ENCODE results near the gene REEP5. TPM values are rescaled to one million over a fixed set of nuclear protein-coding genes. Genes with fewer than 3 reads are reported as not detected.

REEP5 gene
- total RNA-seq, 1 experiment from 2014 or later: 85.2 TPM

DNA sequence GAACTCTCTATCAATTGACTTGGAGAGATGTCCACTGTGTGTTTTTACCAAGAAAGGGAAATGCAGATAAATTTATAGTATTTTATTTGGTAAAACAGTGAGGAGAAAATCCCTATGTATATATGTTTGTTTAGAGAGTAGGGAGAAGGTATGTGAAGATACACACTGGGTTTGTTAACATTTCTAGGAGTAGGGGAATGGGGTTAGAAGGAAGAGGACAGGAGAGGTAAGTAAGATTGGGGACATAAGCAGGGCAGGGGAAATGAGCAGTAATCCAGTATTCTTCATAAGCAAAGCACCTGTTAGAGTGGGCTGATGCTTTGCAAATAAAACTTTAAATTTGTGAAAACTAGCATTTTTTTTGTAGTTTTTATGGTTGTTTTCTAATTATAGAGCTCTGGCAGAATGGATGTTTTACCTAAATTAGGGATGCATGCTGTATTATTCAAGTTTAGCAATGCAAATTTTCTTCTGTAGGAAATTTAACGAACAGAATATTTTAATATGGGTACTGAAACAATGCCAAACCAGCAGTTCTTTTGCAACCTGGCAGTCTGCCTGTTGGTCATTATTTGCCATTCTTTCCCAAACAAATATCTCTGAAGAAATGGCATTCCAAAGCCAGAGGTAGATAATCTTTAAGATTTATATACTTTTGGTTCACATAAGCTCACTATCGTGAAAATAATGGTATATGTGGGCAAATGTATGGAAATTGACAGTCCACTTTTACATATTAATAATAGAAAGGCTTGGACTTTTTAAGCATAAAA lies 35.2 kb upstream of the REEP5 start:
- H3K9ac ChIP-seq (ENCODE audit: low read length): no peak overlapping the region
- H3K4me2 ChIP-seq (ENCODE audit: low read length): peak overlapping the region; percentile 79
- TF ChIP-seq EZH2 (IDR thresholded peaks at IDR 0.05; ENCODE audit: low read length, unreplicated experiment): no peak
- TF ChIP-seq, protein P1, sequence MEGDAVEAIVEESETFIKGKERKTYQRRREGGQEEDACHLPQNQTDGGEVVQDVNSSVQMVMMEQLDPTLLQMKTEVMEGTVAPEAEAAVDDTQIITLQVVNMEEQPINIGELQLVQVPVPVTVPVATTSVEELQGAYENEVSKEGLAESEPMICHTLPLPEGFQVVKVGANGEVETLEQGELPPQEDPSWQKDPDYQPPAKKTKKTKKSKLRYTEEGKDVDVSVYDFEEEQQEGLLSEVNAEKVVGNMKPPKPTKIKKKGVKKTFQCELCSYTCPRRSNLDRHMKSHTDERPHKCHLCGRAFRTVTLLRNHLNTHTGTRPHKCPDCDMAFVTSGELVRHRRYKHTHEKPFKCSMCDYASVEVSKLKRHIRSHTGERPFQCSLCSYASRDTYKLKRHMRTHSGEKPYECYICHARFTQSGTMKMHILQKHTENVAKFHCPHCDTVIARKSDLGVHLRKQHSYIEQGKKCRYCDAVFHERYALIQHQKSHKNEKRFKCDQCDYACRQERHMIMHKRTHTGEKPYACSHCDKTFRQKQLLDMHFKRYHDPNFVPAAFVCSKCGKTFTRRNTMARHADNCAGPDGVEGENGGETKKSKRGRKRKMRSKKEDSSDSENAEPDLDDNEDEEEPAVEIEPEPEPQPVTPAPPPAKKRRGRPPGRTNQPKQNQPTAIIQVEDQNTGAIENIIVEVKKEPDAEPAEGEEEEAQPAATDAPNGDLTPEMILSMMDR (conservative IDR thresholded peaks at IDR 0.05; ENCODE audit: low read depth, low read length): no peak
- no peak for TF ChIP-seq EZH2phosphoT487 (IDR thresholded peaks at IDR 0.05; ENCODE audit: borderline replicate concordance, low read length)
- DNase-seq: peak; percentile 67
- ChIA-PET CTCF (no interaction called here), POLR2A (ENCODE audit: unreplicated experiment) (no interaction called here)
- H4K20me1 ChIP-seq (ENCODE audit: low read length): no peaks in the 10 kb centered on the region
- H3K79me2 ChIP-seq (ENCODE audit: low read length): no peaks in the 10 kb centered on the region
- H2AFZ ChIP-seq (ENCODE audit: low read length): no peak overlapping the region
- no peaks in the 10 kb centered on the region for H3K9me2 ChIP-seq (replicated peaks; ENCODE audit: low read length)
- ATAC-seq: no peak
- BruUV-seq (replicated peaks): no TSS peak
- no peaks in the 10 kb centered on the region for H3K9me3 ChIP-seq (ENCODE audit: low read length)
- H3K36me3 ChIP-seq (ENCODE audit: low read depth, low read length): no peaks in the 10 kb centered on the region
- H3F3A ChIP-seq (ENCODE audit: low read length, unreplicated experiment): peaks cover 12% of the 10 kb centered on the region
- H3K4me1 ChIP-seq (ENCODE audit: insufficient read depth, low read length): peaks cover 45% of the 10 kb centered on the region
- intact Hi-C loops (cut with micrococcal nuclease): loop anchor here (2.0 kb wide), 1 partner anchor 20 kb away; no protein-coding TSS in a partner anchor
- H3K27ac ChIP-seq (ENCODE audit: low read length): peak overlapping the region; percentile 83
- no peaks in the 10 kb centered on the region for H3K27me3 ChIP-seq (ENCODE audit: low read length)
- H3K4me3 ChIP-seq (ENCODE audit: low read length): peak overlapping the region; percentile 48; the same call in 1 of the 2 replicates

DNA sequence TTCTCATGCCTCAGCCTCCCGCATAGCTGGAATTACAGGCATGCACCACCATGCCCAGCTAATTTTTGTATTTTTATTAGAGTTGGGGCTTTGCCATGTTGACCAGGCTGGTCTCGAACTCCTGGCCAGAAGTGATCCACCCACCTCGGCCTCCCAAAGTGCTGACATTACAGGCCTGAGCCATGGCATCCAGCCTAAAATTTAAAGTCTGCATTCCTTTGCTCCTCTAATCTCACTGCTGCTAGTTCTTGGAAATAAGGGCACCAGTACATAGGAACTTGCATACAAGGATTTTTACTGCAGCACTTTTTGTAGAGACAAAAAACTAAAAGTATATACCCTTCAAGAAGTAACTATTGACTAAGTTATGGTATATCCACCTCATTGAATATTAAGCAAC lies 34.6 kb upstream of the REEP5 start:
- no peaks in the 10 kb centered on the region for H3K79me2 ChIP-seq (ENCODE audit: low read length)
- peaks cover 12% of the 10 kb centered on the region for H3F3A ChIP-seq (ENCODE audit: low read length, unreplicated experiment)
- H4K20me1 ChIP-seq (ENCODE audit: low read length): no peaks in the 10 kb centered on the region
- H3K36me3 ChIP-seq (ENCODE audit: low read depth, low read length): no peaks in the 10 kb centered on the region
- H3K4me3 ChIP-seq (ENCODE audit: low read length): no peak overlapping the region
- no peak overlapping the region for H3K4me2 ChIP-seq (ENCODE audit: low read length)
- no peak overlapping the region for H2AFZ ChIP-seq (ENCODE audit: low read length)
- TF ChIP-seq EZH2phosphoT487 (IDR thresholded peaks at IDR 0.05; ENCODE audit: borderline replicate concordance, low read length) (no peak), EZH2 (IDR thresholded peaks at IDR 0.05; ENCODE audit: low read length, unreplicated experiment) (no peak)
- TF ChIP-seq, protein P1 (conservative IDR thresholded peaks at IDR 0.05; ENCODE audit: low read depth, low read length): no peak
- H3K9me2 ChIP-seq (replicated peaks; ENCODE audit: low read length): no peaks in the 10 kb centered on the region
- intact Hi-C loops (cut with micrococcal nuclease): loop anchor here (2.0 kb wide), 1 partner anchor 20 kb away; no protein-coding TSS in a partner anchor
- no peaks in the 10 kb centered on the region for H3K9me3 ChIP-seq (ENCODE audit: low read length)
- H3K4me1 ChIP-seq (ENCODE audit: insufficient read depth, low read length): peaks cover 45% of the 10 kb centered on the region
- no peak overlapping the region for H3K27ac ChIP-seq (ENCODE audit: low read length)
- ChIA-PET CTCF (no interaction called here), POLR2A (ENCODE audit: unreplicated experiment) (no interaction called here)
- H3K9ac ChIP-seq (ENCODE audit: low read length): no peak overlapping the region
- DNase-seq (no peak), ATAC-seq (no peak)
- H3K27me3 ChIP-seq (ENCODE audit: low read length): no peaks in the 10 kb centered on the region
- no TSS peak for BruUV-seq (replicated peaks)

DNA sequence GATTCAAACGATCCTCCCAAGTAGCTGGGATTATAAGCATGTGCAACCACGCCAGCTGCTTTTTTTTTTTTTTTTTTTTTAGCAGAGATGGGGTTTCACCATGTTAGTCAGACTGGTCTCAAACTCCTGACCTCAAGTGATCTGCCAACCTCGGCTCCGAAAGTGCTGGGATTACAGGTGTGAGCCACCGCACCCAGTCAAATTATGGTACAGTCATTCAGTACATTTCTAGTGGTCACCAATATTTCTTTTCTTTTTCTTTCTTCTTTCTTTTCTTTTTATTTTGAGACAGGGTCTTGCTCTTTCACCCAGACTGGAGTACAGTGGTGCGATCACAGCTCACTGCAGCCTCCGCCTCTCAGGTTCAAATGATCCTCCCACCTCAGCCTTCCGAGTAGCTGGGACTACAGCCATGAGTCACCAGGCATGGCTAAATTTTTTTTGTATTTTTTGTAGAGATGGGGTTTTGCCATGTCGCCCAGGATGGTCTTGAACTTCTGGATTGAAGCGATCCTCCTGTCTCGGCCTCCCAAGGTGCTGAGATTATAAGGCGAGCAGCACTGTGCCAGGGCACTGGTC lies 29.2 kb upstream of the REEP5 start:
- no peaks in the 10 kb centered on the region for H3K27me3 ChIP-seq (ENCODE audit: low read length)
- TF ChIP-seq EZH2phosphoT487 (IDR thresholded peaks at IDR 0.05; ENCODE audit: borderline replicate concordance, low read length) (no peak), EZH2 (IDR thresholded peaks at IDR 0.05; ENCODE audit: low read length, unreplicated experiment) (no peak)
- TF ChIP-seq, protein P1 (conservative IDR thresholded peaks at IDR 0.05; ENCODE audit: low read depth, low read length): no peak
- intact Hi-C loops (cut with micrococcal nuclease): no loop called here
- no peak for DNase-seq
- H3K4me3 ChIP-seq (ENCODE audit: low read length): no peak overlapping the region
- no peaks in the 10 kb centered on the region for H3K79me2 ChIP-seq (ENCODE audit: low read length)
- no TSS peak for BruUV-seq (replicated peaks)
- H3K27ac ChIP-seq (ENCODE audit: low read length): no peak overlapping the region
- CTCF ChIA-PET: interaction anchor here (0.6 kb wide), 1 partner anchor 28 kb away, joined by 3 read pairs; no protein-coding TSS in a partner anchor
- no peaks in the 10 kb centered on the region for H3K9me2 ChIP-seq (replicated peaks; ENCODE audit: low read length)
- H2AFZ ChIP-seq (ENCODE audit: low read length): no peak overlapping the region
- H3K4me2 ChIP-seq (ENCODE audit: low read length): no peak overlapping the region
- ATAC-seq: no peak
- no peak overlapping the region for H3K9ac ChIP-seq (ENCODE audit: low read length)
- H4K20me1 ChIP-seq (ENCODE audit: low read length): no peaks in the 10 kb centered on the region
- no peaks in the 10 kb centered on the region for H3K36me3 ChIP-seq (ENCODE audit: low read depth, low read length)
- no peaks in the 10 kb centered on the region for H3K9me3 ChIP-seq (ENCODE audit: low read length)
- POLR2A ChIA-PET (ENCODE audit: unreplicated experiment): no interaction called here
- H3F3A ChIP-seq (ENCODE audit: low read length, unreplicated experiment): no peaks in the 10 kb centered on the region
- H3K4me1 ChIP-seq (ENCODE audit: insufficient read depth, low read length): no peaks in the 10 kb centered on the region
